Stimulated activated naive CD4-positive, alpha-beta T cell treated with Interleukin-2 at 50 U/mL for 16 hours (primary cell): Measurements from ENCODE around the gene OVOL3.
A peak's percentile ranks its signal among the peaks of the same experiment; 100 is the strongest.
"Not testable (repeated sequence)": the region's sequence is repeated elsewhere in the genome, so short reads cannot be mapped to it uniquely, and the experiment has no call there.

Source experiments
- DNase-seq: peaks from one replicate; lab custom pipeline; 2025; lab: John Stamatoyannopoulos, UW

The OVOL3 gene

DNA sequence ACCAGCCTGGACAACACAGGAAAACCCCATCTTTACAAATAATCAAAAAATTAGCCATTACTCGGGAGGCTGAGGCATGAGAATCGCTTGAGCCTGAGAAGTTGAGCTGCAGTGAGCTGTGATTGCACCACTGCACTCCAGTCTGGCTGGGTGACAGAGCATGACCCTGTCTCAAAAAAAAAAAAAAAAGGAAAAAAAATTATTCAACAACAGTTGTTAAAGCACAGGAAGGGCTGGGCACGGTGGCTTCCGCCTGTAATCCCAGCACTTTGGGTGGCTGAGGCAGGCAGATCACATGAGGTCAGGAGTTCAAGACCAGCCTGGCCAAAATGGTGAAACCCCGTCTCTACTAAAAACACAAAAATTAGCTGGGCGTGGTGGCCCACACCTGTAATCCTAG is 20.3 kb downstream of the OVOL3 start:
- not testable (repeated sequence) for DNase-seq

DNA sequence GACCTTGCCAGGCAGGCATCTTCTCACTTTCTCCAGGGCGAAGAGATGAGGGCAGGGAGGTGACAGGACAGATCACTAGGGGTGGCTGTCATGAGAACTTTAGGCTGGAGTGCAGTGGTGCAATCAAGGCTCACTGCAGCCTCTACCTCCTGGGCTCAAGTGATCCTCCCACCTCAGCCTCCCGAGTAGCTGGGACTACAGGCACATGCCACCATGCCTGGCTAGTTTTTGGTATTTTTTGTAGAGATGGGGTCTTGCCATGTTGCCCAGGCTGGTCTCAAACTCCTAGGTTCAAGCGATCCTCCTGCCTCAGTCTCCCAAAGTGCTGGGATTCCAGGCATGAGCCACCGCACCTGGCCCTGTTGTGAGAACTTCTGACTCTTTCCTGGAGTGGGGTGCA is 23.9 kb downstream of the OVOL3 start:
- not testable (repeated sequence) for DNase-seq

DNA sequence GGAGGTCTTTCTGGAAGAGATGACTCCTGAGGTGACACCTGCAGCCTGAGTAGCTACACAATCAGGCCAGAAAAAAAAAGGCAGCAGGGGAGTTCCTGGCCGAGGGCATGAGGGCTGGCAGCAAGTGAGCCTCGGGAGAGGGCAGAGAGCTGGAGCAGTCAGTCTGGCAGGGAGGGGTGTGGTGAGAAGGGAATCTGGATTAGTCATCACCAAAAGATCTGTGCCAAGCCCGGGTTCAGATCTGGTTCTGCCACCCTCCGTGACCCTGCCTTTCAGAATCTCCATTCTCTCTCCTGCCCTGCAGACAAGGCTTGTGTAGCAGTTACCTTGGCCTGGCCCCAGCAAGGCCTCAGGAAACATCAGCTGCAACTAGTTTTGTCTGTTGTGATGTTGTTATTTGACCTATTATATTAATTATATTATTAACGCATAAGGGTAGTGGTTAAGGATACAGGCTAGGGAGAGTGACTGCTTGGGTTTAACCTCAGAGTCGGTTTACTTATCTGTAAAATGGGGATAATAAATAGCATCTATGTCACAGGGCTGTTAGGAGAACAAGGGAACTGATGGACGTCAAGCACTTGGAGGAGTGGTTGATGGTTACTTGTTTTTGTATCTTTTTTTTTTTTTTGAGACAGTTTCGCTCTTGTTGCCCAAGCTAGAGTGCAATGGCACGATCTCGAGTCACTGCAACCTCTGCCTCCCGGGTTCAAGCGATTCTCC is 26.2 kb downstream of the OVOL3 start:
- no peak for DNase-seq

DNA sequence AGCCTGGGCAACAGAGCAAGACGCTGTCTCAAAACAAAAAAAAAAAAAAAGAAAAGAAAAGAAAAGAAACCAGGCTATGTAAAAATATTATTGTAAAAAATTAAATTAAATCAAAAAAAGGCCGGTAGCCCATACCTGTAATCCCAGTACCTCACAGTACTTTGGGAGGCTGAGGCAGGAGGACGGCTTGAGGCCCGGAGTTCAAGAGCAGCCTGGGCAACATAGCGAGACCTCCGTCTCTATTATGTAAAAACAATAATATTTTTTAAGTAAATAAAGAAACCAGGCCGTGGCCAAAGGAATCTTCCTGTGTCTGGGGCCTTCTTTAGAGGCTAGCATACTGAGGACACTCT is 28.2 kb downstream of the OVOL3 start:
- no peak for DNase-seq

DNA sequence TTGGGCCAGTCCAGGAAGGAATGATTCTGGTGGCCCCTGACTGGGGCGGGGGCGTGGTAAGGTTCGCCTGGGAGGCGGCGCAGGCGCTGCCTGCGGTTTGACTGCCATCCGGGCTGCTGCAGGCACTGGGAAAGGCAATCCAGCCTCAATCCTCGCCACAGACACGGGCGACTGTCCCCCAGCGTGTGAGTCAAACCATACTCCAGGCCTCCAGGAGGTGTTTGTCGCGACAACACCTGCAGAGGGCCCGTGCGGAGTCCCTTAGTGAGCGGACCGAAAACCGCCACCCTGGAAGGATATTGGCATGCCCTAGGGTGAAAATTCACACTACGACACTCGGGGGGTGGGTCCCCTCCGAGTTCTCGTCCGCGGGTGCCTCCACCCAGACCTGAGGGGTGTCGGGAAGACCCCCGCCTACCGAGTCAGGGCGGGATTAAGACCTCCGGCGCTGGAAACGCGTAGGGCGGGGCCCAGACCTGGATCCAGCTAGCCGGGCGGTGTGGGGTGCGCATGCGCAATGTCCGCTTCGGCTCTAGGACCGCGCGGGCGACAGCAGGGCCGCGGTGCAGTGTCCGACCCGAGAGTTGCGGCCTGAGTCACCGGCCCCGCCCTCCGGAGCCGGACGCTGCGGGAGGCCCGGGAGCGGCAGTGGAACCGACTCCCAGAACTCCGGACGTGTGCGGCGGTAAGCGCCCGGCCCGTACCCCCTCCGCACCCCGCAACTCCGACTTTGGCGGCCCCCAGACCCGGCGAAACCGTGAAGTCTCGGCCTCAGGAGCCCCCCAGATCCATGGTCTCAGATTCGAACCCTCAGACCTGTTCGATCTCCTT is 28.7 kb downstream of the OVOL3 start, which contains the start of gene CAPNS1:
Gene CAPNS1 (plus strand): TSS at position 594 of the 831 bp plus-strand sequence. CDS start 946 bp downstream, outside the sequence.
- peak; percentile 89 for DNase-seq

DNA sequence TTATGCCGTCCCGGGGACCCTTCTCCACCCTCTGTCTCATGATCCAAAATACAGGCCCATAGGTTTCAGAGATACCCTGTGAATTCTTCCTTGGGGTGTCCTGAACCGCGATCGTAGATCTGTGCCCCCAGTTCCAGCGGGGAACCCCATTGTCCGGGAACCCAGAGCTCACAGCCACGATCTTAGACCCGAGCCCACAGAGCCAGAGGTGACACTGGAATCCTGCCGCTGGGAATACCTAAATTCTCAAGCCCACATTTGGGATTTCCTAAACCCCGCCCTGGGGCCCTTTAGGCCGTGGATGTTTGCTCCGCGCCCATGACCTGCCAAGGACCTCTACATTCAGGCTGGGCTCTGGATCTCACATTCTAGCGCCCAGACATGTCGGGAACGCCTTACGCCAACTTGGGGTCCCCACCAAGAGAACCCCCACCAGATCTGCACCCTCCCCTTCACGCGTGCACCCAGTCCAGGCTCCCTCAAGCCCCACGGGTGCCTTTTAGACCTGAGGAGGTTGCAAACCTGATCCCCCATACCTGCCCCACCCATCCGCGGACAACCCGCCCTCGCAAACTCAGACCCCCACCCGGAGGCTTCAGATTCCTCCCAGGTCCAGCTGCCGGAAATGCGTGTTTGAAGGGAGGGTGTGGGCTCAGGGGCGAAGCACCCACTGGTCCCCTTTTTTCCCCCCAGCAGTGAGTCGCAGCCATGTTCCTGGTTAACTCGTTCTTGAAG is 29.5 kb downstream of the OVOL3 start:
- DNase-seq, result peak; percentile 36

DNA sequence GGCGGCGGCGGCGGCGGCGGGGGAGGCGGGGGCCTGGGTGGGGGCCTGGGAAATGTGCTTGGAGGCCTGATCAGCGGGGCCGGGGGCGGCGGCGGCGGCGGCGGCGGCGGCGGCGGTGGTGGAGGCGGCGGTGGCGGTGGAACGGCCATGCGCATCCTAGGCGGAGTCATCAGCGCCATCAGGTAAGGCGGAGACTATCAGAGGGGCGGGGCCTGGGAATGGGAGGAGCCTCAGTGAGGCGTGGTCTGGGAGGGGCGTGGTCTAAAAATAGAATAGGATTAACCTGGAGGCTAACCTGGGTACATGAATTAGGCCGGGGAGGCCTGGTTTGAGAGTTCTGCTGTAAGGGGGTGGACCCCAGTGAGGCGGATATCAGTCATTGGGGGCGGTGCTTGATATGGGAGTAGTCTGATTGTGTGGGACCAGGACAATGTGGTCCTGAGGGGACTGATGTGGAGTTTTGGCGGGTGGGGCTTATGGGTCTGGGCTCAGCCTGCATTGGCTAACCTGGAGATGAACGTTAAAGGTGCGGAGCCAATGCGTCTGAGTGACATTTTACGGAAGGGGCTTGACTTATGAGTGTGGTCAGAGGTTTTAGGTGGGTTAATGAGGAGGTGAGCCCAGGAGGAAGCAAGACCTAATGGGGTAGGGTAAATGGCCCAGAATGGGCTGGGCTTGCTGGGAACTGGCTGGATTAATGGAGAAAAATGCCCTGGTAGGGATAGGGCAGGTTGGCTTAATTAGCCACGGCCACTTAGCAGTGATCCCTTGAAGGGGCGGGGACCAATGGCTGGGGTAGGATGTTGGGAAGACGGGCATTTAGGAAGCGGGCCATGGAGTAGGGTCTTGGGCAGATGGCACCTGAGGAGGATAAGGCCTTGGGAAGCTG is 30.3 kb downstream of the OVOL3 start:
- DNase-seq, result peak; percentile 82

DNA sequence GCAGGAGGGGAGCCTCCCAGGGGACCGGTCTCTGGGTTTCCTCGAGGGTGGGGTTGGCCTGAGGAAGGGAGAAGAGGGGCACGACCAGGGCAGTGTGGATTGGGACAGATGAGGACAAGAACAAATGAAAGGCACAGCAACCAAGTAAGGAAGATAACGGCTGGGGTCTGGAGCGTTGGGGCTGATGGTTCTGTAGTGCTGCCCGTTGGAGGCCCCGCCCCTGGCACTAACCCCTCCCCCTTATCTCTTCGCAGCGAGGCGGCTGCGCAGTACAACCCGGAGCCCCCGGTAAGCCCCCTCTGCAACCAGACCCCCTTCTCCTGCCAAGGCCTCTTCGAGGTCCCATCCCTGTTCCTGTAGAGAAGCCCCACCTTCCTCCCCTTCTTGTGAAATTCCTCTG is 31.1 kb downstream of the OVOL3 start:
- DNase-seq, result no peak

DNA sequence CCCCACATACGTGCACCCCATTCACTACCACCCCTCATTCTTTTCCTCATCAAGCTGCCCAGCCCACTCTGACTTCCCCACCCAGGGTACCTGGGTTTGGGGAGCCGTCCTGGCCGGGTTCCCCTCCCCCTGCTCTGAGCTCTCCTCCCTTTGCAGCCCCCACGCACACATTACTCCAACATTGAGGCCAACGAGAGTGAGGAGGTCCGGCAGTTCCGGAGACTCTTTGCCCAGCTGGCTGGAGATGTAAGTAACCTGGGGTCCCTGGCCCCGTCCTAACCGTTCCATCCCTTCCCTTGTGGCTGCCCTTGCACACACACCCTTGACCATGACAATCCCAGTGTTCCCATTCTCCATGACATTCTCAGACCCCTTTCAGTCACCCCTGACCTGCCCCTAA is 31.6 kb downstream of the OVOL3 start:
- DNase-seq, result no peak

DNA sequence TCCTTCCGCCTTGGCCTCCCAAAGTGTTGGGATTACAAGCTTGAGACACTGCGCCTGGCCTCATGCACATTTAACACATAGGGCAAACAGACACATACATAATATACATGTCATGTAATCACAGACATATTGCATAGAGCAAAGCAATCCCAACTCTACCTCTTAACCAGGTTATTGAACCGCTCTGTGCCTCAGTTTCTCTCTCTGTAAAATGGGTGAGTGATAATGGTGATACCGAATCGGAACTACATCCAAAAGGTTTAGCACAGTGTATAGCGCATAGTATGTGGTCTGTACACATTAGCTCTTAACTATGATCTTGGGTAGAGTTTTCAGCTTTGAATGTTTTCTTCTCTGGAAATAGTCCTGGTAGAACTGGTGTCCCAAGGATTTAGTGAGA is 33.7 kb downstream of the OVOL3 start:
- no peak for DNase-seq

DNA sequence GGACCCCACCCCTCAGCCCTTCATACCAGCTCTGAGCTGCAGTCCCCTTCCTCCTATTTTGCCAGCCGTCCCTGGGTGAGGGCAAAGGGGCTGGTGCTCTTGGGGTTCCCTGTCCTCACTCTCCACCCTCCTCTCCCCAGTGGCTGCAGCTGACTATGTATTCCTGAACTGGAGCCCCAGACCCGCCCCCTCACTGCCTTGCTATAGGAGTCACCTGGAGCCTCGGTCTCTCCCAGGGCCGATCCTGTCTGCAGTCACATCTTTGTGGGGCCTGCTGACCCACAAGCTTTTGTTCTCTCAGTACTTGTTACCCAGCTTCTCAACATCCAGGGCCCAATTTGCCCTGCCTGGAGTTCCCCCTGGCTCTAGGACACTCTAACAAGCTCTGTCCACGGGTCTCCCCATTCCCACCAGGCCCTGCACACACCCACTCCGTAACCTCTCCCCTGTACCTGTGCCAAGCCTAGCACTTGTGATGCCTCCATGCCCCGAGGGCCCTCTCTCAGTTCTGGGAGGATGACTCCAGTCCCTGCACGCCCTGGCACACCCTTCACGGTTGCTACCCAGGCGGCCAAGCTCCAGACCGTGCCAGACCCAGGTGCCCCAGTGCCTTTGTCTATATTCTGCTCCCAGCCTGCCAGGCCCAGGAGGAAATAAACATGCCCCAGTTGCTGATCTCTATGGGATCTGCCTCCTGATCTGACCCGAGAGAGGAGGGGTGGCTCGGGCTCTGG is 38.9 kb downstream of the OVOL3 start:
- DNase-seq, result no peak

DNA sequence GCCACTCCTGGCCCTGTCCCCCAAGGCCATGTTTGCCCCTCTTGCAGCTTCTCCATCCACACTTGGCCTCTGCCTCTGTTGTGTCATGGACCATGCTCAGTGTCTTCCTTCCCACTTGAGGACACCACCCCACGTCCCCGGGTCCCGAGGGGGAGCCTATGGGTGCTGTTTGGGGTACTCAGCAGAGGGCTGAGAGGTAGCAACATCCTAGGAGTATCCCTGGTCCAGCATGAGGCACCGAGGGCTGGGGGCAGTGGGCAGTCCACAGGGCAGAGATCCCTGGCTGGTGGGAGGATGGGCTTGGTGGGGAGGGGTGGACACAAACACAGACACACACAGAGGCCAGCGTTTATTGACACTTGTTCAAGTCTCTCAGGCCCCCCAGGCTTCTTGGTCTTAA is 39.6 kb downstream of the OVOL3 start:
- no peak for DNase-seq

DNA sequence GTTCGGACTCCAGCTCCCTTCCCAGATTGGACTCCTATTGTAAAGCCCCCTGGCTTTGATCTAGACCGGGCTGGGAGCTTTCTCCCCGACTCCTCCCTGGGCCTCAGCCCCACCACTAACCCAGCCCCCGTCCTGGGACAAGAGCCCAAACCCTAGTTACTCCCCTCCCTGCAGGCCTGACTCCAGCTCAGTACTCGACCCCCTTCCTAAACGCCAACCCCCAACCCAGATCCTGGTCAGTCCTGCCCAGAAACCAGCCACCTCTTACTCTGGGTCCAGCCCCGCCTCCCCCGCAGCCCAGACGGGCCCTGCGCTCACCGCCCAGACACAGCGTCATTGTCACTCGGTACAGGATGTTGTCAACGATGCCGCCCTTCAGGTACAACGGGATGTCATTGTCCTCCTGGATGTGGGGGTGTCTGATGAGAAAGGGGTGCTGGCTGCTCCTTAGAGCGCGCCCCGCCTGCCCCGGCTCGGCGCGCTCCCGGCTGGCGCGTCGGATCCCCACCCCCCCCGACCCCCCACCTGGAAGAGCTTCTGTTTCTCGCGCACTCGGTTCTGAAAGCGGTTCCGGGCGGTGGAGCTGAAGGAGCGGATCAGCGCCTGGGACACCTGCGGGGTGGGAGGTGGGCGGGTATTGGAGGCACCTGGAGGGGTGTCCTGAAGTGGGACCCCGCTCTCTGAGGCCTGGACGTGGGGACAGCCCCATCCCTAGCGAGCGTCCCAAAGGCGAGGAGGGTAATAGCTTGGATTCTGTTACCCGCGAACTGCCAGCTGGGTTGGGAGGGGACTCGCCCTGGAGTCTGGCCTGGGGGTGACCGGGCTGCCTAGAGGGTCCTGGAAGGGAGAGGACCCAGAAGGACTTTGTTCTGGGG is 40.4 kb downstream of the OVOL3 start:
- DNase-seq, result no peak

DNA sequence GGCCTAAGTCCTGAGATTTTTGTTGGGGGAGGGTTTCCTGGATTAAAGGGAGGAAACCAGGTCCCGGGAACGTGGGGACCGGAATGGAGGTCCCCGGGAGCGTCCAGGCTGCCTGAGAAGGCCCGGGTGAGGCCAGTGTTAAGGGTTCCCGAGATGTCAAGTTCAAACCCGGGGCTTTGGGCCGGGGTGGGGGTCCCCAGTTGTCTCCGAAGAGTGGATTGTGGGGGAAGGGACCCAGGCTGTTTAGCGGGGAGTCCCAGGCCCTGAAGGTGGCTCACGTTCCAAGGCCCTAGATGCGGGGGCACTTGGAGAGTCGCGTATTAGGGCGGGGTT is 41.0 kb downstream of the OVOL3 start:
- no peak for DNase-seq

DNA sequence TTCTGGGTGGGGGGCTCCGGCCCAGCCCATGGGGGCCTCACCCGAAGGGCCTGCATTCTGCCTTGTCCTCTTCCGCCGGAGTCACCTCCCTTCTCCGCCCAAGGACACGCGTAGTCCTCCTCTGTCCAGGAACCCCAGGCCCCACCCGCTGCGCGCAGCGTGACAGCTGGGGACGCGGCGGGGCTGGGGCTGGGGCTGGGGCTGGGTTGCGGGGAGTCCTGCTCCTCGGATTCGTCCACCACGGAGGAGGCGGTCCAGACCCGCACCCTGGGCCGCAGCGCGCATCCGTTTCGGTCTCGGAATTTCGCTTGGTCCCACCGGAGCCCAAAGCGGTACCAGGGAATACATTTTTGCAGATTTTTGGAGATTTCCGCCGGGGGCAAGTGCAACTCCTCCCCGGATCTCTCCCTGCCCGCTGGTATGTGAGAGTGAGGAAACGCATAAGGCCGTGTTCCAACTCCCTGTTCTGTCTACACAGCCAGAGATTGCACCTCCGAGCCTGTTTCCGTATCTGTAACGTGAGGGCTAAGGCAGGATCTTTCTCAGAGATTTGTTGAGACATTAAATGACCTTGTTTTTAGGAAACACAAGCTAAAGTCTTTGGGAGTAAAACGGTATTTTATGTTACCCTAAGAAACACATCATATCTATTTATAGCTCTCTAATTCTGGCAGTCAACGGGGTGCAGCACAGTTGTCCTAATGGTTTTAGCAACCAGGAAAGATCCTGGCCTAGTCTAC is 41.6 kb downstream of the OVOL3 start, which contains the start of gene COX7A1:
Gene COX7A1 (minus strand): TSS at position 96 of the 740 bp plus-strand sequence. CDS start 40 bp downstream, at position 56.
- no peak for DNase-seq

DNA sequence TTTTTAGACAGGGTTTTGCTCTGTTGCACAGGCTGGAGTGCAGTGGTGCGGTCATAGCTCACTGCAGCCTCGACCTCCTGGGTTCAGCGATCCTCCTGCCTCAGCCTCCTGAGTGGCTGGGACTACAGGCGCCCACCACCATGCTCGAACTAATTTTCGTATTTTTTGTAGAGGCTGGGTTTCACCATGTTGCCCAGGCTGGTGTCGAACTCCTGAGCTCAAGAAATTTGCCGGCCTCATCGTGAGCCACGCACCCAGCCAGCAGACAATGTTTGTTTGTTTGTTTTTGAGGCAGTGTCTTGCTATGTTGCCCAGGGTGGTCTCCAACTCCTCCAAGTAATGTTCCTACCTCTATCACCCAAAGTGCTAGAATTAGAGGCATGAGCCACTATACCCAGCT is 42.2 kb downstream of the OVOL3 start:
- no peak for DNase-seq

DNA sequence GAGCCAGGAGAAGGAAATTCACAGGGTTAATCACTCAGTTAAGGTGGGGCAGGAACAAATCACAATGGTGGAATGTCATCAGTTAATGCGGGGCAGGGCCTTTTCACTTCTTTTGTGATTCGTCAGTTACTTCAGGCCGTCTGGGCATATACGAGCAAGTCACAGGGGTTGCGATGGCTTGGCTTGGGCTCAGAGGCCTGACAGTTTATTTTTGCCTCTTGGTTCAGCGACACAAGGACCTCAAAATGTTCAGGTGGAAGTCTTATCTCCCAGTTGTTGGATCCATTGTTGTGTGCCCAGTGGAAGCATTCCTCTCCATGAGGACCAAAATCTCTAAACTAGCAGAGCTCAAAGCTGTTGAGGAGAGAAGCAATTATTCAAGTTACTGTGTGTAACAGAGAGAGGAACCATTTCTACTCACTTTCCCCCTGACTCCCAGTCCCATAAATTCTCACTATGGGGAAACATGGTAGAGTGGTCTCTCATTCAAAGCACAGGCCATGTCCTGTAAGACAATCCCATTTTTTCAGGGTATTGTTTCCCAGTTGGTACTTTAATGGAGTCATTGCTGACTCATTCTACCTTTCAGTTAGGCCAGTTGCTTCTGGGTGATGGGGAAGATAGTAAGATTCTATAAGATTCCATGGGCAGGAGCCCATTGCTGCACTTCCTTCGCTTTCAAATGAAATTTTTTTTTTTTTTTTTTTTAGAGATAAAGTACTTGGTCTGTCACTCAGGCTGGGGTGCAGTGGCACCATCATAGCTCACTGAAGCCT is 50.1 kb downstream of the OVOL3 start:
- no peak for DNase-seq
